Cardiac fibroblast (primary cell): Measurements from ENCODE around the gene FBXW11.

Source experiments
- DNase-seq, 2 donors: peaks; one replicate each; pipeline versions ENCODE4 v3.0.0 to v3.0.0-alpha.2; 2010; ENCODE audit warnings: low read depth in 2 of 2
- H3K4me3 ChIP-seq, 2 donors: replicated peaks in 1 of 2; 1 replicate in 1 of 2; 2 replicates in 1 of 2; pipeline ENCODE4 v1.5.1; 2011; ENCODE audit warnings: low read depth in 2 of 2, low read length in 2 of 2, mild to moderate bottlenecking in 2 of 2, moderate library complexity in 1 of 2
- TF ChIP-seq, protein P1 (sequence below): IDR thresholded peaks from one replicate; pipeline ENCODE4 v1.5.1; 2011; ENCODE audit warnings: low read depth, mild to moderate bottlenecking, low read length, inconsistent platforms

Gene FBXW11

GRCh38 chr5:171975877-171976667, 30.4 kb downstream of the FBXW11 start:
- TF ChIP-seq, protein P1, sequence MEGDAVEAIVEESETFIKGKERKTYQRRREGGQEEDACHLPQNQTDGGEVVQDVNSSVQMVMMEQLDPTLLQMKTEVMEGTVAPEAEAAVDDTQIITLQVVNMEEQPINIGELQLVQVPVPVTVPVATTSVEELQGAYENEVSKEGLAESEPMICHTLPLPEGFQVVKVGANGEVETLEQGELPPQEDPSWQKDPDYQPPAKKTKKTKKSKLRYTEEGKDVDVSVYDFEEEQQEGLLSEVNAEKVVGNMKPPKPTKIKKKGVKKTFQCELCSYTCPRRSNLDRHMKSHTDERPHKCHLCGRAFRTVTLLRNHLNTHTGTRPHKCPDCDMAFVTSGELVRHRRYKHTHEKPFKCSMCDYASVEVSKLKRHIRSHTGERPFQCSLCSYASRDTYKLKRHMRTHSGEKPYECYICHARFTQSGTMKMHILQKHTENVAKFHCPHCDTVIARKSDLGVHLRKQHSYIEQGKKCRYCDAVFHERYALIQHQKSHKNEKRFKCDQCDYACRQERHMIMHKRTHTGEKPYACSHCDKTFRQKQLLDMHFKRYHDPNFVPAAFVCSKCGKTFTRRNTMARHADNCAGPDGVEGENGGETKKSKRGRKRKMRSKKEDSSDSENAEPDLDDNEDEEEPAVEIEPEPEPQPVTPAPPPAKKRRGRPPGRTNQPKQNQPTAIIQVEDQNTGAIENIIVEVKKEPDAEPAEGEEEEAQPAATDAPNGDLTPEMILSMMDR: no peak
- no peak for DNase-seq

GRCh38 chr5:171975262-171975876, 31.1 kb downstream of the FBXW11 start:
- TF ChIP-seq, protein P1: no peak
- no peak overlapping the region for H3K4me3 ChIP-seq
- DNase-seq: peak; percentile 58 to 63

More at GRCh38 chr5:171975877-171976667, 30.4 kb downstream of the FBXW11 start:
- H3K4me3 ChIP-seq: no peak overlapping the region

DNA sequence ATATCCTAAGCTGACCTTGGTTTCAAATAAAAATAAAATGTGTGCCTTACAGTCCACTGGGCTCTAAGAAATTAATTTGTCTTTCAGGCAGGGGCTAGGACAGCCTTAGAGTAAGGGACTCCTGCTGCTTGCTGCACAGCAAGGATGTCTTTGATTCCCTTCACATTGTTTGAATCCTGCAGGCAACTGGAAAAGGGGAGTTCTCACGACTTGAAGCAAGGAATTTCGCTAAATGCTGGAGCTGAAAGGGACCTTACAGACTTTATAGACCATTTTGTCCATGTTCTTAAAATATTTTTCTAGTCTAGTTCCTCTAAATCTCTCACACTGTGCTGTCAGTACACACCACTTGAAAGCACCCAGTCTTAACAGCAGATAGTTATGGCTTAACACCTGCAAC, 35.6 kb downstream of the FBXW11 start:
- H3K4me3 ChIP-seq: no peak overlapping the region
- TF ChIP-seq, protein P1: no peak
- no peak for DNase-seq

- no peak overlapping the region for H3K4me3 ChIP-seq
- TF ChIP-seq, protein P1: no peak
- DNase-seq: no peak
Observed at GRCh38 chr5:171969288-171969880, 37.1 kb downstream of the FBXW11 start.

DNA sequence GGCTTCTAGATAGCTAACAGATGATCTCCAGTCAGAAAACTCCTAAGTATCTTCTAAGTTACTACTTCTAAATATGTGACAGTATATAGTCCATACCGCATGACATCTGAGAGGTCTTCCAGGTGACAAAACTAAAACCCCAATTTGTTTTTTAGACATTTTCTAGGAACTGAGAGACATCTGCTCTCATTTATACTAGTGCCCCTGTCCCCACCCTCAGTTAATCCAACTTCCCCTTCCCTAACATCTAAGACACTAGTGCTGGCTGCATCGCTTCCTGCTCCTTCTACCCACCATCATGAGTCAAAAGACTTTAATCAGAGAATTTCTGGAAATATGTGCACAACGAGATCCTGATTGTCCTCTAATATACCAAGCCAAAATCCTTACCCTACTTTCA, 37.9 kb downstream of the FBXW11 start:
- DNase-seq: no peak
- H3K4me3 ChIP-seq: no peak overlapping the region
- TF ChIP-seq, protein P1: no peak

- TF ChIP-seq, protein P1: no peak
- no peak for DNase-seq
- no peak overlapping the region for H3K4me3 ChIP-seq
Observed at GRCh38 chr5:171966964-171967363, 39.5 kb downstream of the FBXW11 start.
